ENCODE measurements around the gene GUCY1A2.

GUCY1A2 gene

DNA sequence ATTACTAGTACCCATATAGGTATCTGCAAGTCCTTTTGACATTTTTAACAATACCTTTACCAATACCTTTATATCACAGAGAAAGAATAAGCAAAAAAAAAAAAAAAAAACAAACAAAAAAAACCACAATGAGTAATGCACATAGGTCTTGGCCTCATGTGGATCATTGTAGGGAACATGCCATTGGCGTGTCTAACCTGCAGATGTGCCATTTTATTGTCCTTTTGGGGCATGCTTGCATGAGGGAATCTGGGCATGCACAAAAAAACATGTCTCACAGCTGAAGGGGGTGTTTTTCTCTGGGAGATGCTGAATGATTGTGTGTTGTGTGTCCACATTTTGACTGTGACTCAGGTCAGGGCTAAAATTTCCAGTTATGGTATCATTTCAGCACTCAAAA lies 361.6 kb downstream of the GUCY1A2 start:
- Histone ChIP-seq H3K4me3 (ENCODE audit: low read length in 2 of 2) (no peak overlapping the region), H3K36me3 (ENCODE audit: control insufficient read depth in 2 of 2, insufficient read depth in 2 of 2, low read length in 2 of 2) (no peaks in the 10 kb centered on the region), H3K9me3 (ENCODE audit: control insufficient read depth in 2 of 2, low read length in 2 of 2) (no peaks in the 10 kb centered on the region), H3K4me1 (ENCODE audit: control insufficient read depth in 2 of 2, insufficient read depth in 2 of 2, low read length in 2 of 2) (no peaks in the 10 kb centered on the region), H3K27me3 (ENCODE audit: control insufficient read depth in 2 of 2, insufficient read depth in 2 of 2, low read length in 2 of 2) (no peaks in the 10 kb centered on the region), H3K27ac (ENCODE audit: low read depth in 2 of 2, low read length in 2 of 2) (no peak overlapping the region), H3K9ac (ENCODE audit: low read depth in 1 of 2, low read length in 2 of 2) (no peak overlapping the region)

DNA sequence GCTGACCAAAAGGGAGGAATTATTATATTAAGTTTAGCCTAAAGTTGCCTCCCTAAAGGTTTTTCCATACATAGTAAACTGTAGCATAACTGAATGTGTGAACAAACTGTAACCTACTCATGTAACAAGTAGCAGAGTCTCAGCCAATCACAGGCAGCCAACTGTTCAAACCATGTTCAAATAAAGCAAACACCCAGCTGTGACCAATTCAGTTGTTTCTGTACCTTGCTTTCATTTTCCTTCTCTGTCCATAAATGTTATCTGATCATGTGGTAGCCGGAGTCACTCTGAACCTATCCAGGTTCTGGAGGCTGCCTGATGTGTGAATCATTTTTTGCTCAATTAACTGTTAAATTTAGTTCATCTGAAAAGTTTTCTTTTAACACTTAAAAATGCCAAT lies 373.5 kb downstream of the GUCY1A2 start:
- H3K27ac ChIP-seq (ENCODE audit: low read depth in 2 of 2, low read length in 2 of 2): no peak overlapping the region
- no peaks in the 10 kb centered on the region for H3K36me3 ChIP-seq (ENCODE audit: control insufficient read depth in 2 of 2, insufficient read depth in 2 of 2, low read length in 2 of 2)
- H3K9ac ChIP-seq (ENCODE audit: low read depth in 1 of 2, low read length in 2 of 2): no peak overlapping the region
- no peaks in the 10 kb centered on the region for H3K27me3 ChIP-seq (ENCODE audit: control insufficient read depth in 2 of 2, insufficient read depth in 2 of 2, low read length in 2 of 2)
- H3K9me3 ChIP-seq (ENCODE audit: control insufficient read depth in 2 of 2, low read length in 2 of 2): no peaks in the 10 kb centered on the region
- no peaks in the 10 kb centered on the region for H3K4me1 ChIP-seq (ENCODE audit: control insufficient read depth in 2 of 2, insufficient read depth in 2 of 2, low read length in 2 of 2)
- H3K4me3 ChIP-seq (ENCODE audit: low read length in 2 of 2): no peak overlapping the region

DNA sequence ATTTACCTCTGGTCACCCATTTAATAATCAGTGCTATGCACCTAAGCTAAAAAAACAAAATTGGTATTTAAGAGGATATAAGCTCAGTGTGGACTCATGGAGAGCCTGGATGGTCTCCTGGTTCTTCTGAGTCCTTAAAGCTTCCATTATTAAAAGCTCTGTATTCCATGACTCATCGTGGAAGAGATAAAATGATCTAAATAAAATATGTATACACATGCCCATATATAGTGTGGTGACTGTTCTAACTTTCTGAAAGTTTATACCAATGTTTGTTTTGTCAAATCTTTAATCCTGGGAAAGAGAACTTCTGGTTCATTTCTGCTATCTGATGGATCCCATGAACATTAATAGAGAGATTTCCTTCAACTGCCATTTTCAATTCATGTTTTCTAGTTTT lies 375.9 kb downstream of the GUCY1A2 start:
- Histone ChIP-seq H3K4me3 (ENCODE audit: low read length in 2 of 2) (no peak overlapping the region), H3K9me3 (ENCODE audit: control insufficient read depth in 2 of 2, low read length in 2 of 2) (no peaks in the 10 kb centered on the region), H3K9ac (ENCODE audit: low read depth in 1 of 2, low read length in 2 of 2) (no peak overlapping the region), H3K4me1 (ENCODE audit: control insufficient read depth in 2 of 2, insufficient read depth in 2 of 2, low read length in 2 of 2) (no peaks in the 10 kb centered on the region), H3K27ac (ENCODE audit: low read depth in 2 of 2, low read length in 2 of 2) (no peak overlapping the region), H3K36me3 (ENCODE audit: control insufficient read depth in 2 of 2, insufficient read depth in 2 of 2, low read length in 2 of 2) (no peaks in the 10 kb centered on the region), H3K27me3 (ENCODE audit: control insufficient read depth in 2 of 2, insufficient read depth in 2 of 2, low read length in 2 of 2) (no peaks in the 10 kb centered on the region)

DNA sequence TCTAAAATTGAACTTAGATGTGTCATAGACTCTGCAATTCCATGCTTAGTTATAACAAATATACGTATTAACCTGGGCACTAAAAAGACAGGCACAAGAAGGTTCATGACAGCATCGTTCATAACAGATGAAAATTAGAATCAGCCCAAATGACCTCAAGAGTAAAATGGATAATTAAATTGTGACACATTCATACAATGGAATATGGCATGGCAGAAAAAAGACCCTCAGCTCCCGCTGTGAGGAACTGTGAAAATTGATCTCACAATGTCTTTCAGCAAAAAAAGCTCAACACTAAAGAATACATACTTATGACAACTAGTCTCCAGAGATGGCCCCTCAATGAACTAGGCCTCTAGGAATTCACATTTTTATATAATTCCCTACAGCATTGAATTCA lies 386.0 kb downstream of the GUCY1A2 start:
- H3K9me3 ChIP-seq (ENCODE audit: control insufficient read depth in 2 of 2, low read length in 2 of 2): peaks cover 0 to 3% of the 10 kb centered on the region in 2 donors
- H3K27me3 ChIP-seq (ENCODE audit: control insufficient read depth in 2 of 2, insufficient read depth in 2 of 2, low read length in 2 of 2): no peaks in the 10 kb centered on the region
- H3K9ac ChIP-seq (ENCODE audit: low read depth in 1 of 2, low read length in 2 of 2): no peak overlapping the region
- H3K27ac ChIP-seq (ENCODE audit: low read depth in 2 of 2, low read length in 2 of 2): no peak overlapping the region
- no peaks in the 10 kb centered on the region for H3K36me3 ChIP-seq (ENCODE audit: control insufficient read depth in 2 of 2, insufficient read depth in 2 of 2, low read length in 2 of 2)
- H3K4me3 ChIP-seq (ENCODE audit: low read length in 2 of 2): no peak overlapping the region
- H3K4me1 ChIP-seq (ENCODE audit: control insufficient read depth in 2 of 2, insufficient read depth in 2 of 2, low read length in 2 of 2): no peaks in the 10 kb centered on the region

DNA sequence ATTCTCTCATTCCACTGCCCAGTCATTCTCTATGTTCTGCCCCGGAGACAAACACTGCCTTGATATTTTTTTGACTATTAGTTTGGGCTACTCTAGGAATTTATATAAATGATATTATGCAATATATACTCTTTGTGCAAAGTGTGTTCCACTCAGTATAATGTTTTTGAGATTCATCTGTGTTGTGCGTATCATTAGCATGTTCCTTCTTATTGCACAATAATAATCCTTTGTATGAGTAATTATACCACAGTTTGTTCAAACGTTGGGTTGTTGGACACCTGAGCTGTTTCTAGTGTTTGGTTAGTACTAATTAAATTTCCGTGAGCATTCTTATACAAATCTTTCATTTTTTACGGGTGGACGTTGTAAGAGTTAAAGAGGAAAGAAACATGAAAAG lies 390.6 kb downstream of the GUCY1A2 start:
- Histone ChIP-seq H3K4me1 (ENCODE audit: control insufficient read depth in 2 of 2, insufficient read depth in 2 of 2, low read length in 2 of 2) (no peaks in the 10 kb centered on the region), H3K9me3 (ENCODE audit: control insufficient read depth in 2 of 2, low read length in 2 of 2) (peaks cover 0 to 2% of the 10 kb centered on the region in 2 donors), H3K36me3 (ENCODE audit: control insufficient read depth in 2 of 2, insufficient read depth in 2 of 2, low read length in 2 of 2) (no peaks in the 10 kb centered on the region), H3K9ac (ENCODE audit: low read depth in 1 of 2, low read length in 2 of 2) (no peak overlapping the region), H3K4me3 (ENCODE audit: low read length in 2 of 2) (no peak overlapping the region), H3K27me3 (ENCODE audit: control insufficient read depth in 2 of 2, insufficient read depth in 2 of 2, low read length in 2 of 2) (no peaks in the 10 kb centered on the region), H3K27ac (ENCODE audit: low read depth in 2 of 2, low read length in 2 of 2) (no peak overlapping the region)

DNA sequence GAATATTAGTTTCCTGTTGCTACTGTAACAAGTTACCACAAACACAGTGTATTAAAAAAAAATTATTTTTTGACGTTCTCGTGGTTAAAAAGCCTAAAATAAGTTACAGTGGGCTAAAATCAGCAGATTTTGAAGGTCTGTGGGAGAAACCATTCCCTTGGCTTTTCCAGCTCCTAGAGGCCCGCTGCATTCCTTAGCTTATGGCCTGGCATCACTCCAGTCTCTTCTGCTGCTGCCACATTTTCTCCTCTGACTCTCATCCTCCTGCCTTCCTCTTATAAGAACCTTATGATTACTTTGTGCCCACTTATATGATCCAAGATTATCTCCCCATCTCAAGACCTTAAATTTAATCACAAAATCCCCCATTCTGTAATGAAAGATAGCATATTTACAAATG lies 392.7 kb downstream of the GUCY1A2 start:
- no peaks in the 10 kb centered on the region for H3K4me1 ChIP-seq (ENCODE audit: control insufficient read depth in 2 of 2, insufficient read depth in 2 of 2, low read length in 2 of 2)
- H3K27me3 ChIP-seq (ENCODE audit: control insufficient read depth in 2 of 2, insufficient read depth in 2 of 2, low read length in 2 of 2): no peaks in the 10 kb centered on the region
- H3K36me3 ChIP-seq (ENCODE audit: control insufficient read depth in 2 of 2, insufficient read depth in 2 of 2, low read length in 2 of 2): no peaks in the 10 kb centered on the region
- H3K9me3 ChIP-seq (ENCODE audit: control insufficient read depth in 2 of 2, low read length in 2 of 2): no peaks in the 10 kb centered on the region
- H3K4me3 ChIP-seq (ENCODE audit: low read length in 2 of 2): no peak overlapping the region
- H3K27ac ChIP-seq (ENCODE audit: low read depth in 2 of 2, low read length in 2 of 2): no peak overlapping the region
- H3K9ac ChIP-seq (ENCODE audit: low read depth in 1 of 2, low read length in 2 of 2): no peak overlapping the region

DNA sequence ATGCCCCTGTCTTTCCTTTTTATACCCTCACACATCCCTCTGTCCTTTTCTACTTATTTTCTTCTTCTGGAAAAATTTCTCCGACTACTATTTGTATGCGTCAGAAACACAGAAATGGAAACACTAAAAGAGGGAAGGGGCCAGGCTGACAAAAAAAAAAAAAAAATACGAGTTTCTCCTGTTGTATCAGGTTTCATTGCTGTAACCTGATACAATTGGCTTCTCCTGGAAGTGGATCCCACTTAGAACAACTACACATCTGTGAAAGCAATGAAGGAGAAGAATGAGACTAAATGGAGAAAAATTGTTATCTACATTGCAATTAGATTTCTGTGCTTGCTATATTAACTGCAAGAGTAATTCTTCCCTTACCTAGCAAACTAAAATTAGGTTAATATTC lies 393.9 kb downstream of the GUCY1A2 start:
- H3K27me3 ChIP-seq (ENCODE audit: control insufficient read depth in 2 of 2, insufficient read depth in 2 of 2, low read length in 2 of 2): no peaks in the 10 kb centered on the region
- no peak overlapping the region for H3K4me3 ChIP-seq (ENCODE audit: low read length in 2 of 2)
- no peaks in the 10 kb centered on the region for H3K4me1 ChIP-seq (ENCODE audit: control insufficient read depth in 2 of 2, insufficient read depth in 2 of 2, low read length in 2 of 2)
- H3K9ac ChIP-seq (ENCODE audit: low read depth in 1 of 2, low read length in 2 of 2): no peak overlapping the region
- H3K36me3 ChIP-seq (ENCODE audit: control insufficient read depth in 2 of 2, insufficient read depth in 2 of 2, low read length in 2 of 2): no peaks in the 10 kb centered on the region
- no peak overlapping the region for H3K27ac ChIP-seq (ENCODE audit: low read depth in 2 of 2, low read length in 2 of 2)
- no peaks in the 10 kb centered on the region for H3K9me3 ChIP-seq (ENCODE audit: control insufficient read depth in 2 of 2, low read length in 2 of 2)

Data from mucosa of rectum (tissue), 2 donors.